Measurements from ENCODE around the gene NEGR1.

DNA sequence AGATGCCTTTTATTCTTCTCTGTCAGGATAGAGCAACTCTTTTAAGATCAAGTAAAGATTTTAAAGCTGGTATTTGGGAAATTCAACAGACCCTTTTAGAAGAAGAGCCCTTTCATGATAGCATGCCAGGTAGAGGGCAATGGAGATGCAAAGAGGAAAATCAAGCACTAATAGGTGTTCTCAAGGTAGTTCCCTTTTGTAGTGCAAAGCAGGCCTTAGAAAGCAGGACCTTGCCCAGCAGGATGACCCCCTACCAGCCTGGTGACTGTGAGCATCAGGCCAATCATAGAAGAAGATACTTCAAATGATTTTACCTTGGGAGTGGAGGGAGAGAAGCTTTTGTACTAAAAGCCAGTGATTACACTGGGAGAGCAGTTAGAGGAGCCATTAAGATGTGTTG lies 820.1 kb downstream of the NEGR1 start:
- TF ChIP-seq, protein P1, sequence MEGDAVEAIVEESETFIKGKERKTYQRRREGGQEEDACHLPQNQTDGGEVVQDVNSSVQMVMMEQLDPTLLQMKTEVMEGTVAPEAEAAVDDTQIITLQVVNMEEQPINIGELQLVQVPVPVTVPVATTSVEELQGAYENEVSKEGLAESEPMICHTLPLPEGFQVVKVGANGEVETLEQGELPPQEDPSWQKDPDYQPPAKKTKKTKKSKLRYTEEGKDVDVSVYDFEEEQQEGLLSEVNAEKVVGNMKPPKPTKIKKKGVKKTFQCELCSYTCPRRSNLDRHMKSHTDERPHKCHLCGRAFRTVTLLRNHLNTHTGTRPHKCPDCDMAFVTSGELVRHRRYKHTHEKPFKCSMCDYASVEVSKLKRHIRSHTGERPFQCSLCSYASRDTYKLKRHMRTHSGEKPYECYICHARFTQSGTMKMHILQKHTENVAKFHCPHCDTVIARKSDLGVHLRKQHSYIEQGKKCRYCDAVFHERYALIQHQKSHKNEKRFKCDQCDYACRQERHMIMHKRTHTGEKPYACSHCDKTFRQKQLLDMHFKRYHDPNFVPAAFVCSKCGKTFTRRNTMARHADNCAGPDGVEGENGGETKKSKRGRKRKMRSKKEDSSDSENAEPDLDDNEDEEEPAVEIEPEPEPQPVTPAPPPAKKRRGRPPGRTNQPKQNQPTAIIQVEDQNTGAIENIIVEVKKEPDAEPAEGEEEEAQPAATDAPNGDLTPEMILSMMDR (conservative IDR thresholded peaks at IDR 0.05; ENCODE audit: low read length), result no peak
- TF ChIP-seq EZH2phosphoT487 (IDR thresholded peaks at IDR 0.05; ENCODE audit: borderline replicate concordance), result no peak

Measured in Loucy (cell line).